ENCODE data around the gene WDTC1.

Gene WDTC1

GRCh38 chr1:27346357-27346756 is 111.9 kb downstream of the WDTC1 start:
- H3K4me3 ChIP-seq (ENCODE audit: extremely low read depth, insufficient read depth, low read length, poor library complexity, severe bottlenecking): no peak overlapping the region
- peaks cover 33% of the 10 kb centered on the region for H3K4me1 ChIP-seq (ENCODE audit: control insufficient read depth, insufficient read depth, low read length, poor library complexity, severe bottlenecking)
- WGBS, 2 experiments (ENCODE audit: insufficient coverage in 2 of 2): 92 to 93% methylated on average over 3 to 4 of the region's 8 CpGs
- H3K36me3 ChIP-seq (ENCODE audit: control insufficient read depth, insufficient read depth, low read length): peaks cover 8% of the 10 kb centered on the region
- no peaks in the 10 kb centered on the region for H3K9me3 ChIP-seq (ENCODE audit: control insufficient read depth, low read length)
- H3K27ac ChIP-seq (ENCODE audit: low read depth, low read length, severe bottlenecking): no peak overlapping the region

- Histone ChIP-seq H3K9me3 (ENCODE audit: control insufficient read depth, low read length) (no peaks in the 10 kb centered on the region), H3K36me3 (ENCODE audit: control insufficient read depth, insufficient read depth, low read length) (peaks cover 8% of the 10 kb centered on the region), H3K4me3 (ENCODE audit: extremely low read depth, insufficient read depth, low read length, poor library complexity, severe bottlenecking) (no peak overlapping the region), H3K27ac (ENCODE audit: low read depth, low read length, severe bottlenecking) (no peak overlapping the region), H3K4me1 (ENCODE audit: control insufficient read depth, insufficient read depth, low read length, poor library complexity, severe bottlenecking) (peaks cover 27% of the 10 kb centered on the region)
- WGBS, 2 experiments (ENCODE audit: insufficient coverage in 2 of 2): 85 to 90% methylated on average over 9 to 10 of the region's 14 CpGs
Measured at GRCh38 chr1:27346991-27347624, 112.7 kb downstream of the WDTC1 start.

DNA sequence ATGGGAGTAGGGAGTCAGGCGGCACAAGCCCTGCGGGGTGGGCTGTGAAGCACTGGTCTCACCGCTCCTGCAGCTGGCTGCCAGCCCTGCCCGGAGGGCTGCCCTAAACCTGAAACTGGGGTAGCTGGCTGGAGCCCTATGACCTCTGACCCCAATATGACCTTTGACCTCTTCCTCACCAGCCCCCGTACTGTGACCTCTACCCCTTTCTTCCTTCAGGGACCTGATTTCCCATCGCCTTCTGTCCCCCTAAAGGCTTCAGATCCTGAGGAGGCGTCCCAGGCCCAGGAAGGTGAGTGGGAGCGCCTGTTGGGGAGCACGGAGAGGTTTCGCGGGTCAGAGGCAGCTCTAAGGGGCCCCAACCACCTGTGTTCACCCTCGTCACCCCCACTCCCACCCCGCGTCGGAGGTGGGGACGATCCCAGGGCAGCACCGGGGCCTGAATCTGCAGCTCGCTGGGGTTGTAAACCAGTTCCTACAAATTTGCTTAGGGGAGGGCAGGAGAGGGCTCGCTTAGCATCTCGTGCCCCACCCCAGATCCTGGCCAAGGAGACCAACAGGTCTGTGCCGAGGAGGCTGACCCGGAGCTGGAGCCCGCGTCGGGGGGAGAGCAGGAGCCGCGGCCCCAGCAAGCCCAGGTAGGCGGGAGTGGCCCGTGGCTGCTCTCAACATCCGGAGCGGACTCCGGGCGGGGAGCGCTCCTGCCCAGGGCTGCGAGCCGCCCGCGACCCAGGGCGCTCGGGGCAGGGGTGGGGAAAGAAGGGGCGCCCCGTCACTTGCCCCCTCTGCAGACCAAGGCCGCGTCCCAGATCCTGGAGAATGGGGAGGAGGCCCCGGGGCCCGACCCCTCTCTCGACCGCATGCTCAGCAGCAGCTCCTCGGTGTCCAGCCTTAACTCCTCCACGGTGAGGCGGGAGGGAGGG is 114.7 kb downstream of the WDTC1 start:
- 18 to 23% methylated on average over 22 to 26 of the region's 51 CpGs for WGBS, 2 experiments (ENCODE audit: insufficient coverage in 2 of 2)
- peaks cover 8% of the 10 kb centered on the region for H3K36me3 ChIP-seq (ENCODE audit: control insufficient read depth, insufficient read depth, low read length)
- H3K4me1 ChIP-seq (ENCODE audit: control insufficient read depth, insufficient read depth, low read length, poor library complexity, severe bottlenecking): peaks cover 9% of the 10 kb centered on the region
- H3K27ac ChIP-seq (ENCODE audit: low read depth, low read length, severe bottlenecking): no peak overlapping the region
- H3K9me3 ChIP-seq (ENCODE audit: control insufficient read depth, low read length): no peaks in the 10 kb centered on the region
- H3K4me3 ChIP-seq (ENCODE audit: extremely low read depth, insufficient read depth, low read length, poor library complexity, severe bottlenecking): peak overlapping the region; percentile 43

DNA sequence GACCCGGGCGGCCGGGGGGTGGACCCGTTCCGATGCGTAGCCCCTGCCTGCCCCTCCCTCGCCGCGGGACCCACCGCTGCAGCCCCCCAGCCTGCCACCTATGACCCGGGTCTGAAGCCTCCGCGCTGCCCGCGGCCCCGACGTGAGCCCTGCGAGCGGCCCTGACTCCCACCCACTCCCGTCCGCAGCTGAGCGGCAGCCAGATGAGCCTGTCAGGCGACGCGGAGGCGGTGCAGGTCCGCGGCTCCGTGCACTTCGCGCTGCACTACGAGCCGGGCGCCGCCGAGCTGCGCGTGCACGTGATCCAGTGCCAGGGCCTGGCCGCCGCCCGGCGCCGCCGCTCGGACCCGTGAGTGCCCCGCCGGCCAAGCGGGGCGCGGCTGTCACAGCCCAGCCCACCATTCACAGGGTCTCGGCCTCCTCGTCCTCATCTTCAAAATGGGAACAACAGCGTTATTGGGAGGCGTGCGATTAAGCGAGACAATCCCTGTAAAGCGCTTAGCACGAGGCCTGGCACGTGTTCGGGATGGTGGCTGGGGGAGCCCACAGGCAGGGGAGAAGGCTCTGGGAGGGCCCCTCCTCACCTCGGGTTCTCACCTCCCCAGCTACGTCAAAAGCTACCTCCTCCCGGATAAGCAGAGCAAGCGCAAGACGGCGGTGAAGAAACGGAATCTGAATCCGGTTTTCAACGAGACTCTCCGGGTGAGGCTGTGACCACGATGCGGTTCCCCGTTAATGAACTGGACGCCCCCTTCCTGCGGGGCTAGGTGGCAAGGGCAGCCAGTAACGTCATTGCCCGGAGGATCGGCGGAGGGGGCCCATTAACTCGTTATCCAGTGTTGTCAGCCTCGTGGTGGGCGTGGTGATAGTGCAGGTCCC is 115.6 kb downstream of the WDTC1 start:
- Histone ChIP-seq H3K9me3 (ENCODE audit: control insufficient read depth, low read length) (no peaks in the 10 kb centered on the region), H3K36me3 (ENCODE audit: control insufficient read depth, insufficient read depth, low read length) (peaks cover 6% of the 10 kb centered on the region), H3K4me1 (ENCODE audit: control insufficient read depth, insufficient read depth, low read length, poor library complexity, severe bottlenecking) (peaks cover 9% of the 10 kb centered on the region), H3K27ac (ENCODE audit: low read depth, low read length, severe bottlenecking) (no peak overlapping the region), H3K4me3 (ENCODE audit: extremely low read depth, insufficient read depth, low read length, poor library complexity, severe bottlenecking) (peak overlapping the region; percentile 43)
- 14 to 17% methylated on average over 61 to 72 of the region's 84 CpGs for WGBS, 2 experiments (ENCODE audit: insufficient coverage in 2 of 2)

DNA sequence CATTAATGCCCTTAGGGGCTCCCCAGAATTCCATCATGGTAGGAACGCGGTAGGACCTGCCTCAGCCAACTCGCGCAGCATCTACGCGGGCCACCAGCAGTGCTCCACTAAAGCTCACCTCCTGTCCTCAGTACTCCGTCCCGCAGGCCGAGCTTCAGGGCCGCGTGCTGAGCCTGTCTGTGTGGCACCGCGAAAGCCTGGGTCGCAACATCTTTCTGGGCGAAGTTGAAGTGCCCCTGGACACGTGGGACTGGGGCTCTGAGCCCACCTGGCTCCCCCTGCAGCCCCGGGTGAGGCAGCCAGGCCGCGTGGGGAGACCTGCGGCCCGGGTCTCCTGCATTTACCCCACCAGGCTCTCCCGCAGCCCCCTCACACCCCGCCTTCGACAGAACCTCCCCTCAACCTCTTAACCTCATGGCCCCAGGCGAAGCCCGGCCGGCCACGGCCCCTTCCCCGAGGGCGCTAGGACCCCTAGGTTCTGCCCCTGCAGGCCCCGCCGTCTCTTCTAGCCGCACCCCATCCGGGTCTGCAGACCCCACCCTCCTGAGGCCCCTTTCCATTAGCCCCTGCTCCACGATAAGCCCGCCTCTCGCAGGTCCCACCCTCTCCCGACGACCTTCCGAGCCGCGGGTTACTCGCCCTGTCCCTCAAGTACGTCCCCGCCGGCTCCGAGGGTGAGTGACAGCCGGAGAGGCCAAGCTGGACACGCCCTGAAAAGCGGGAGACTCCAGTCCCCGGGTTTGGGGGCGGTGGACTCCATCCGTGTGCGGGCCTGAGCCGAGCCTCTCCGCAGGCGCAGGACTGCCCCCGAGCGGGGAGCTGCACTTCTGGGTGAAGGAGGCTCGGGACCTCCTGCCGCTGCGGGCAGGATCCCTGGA is 116.5 kb downstream of the WDTC1 start:
- peaks cover 13% of the 10 kb centered on the region for H3K36me3 ChIP-seq (ENCODE audit: control insufficient read depth, insufficient read depth, low read length)
- no peaks in the 10 kb centered on the region for H3K9me3 ChIP-seq (ENCODE audit: control insufficient read depth, low read length)
- H3K27ac ChIP-seq (ENCODE audit: low read depth, low read length, severe bottlenecking): peak overlapping the region; percentile 53
- peaks cover 9% of the 10 kb centered on the region for H3K4me1 ChIP-seq (ENCODE audit: control insufficient read depth, insufficient read depth, low read length, poor library complexity, severe bottlenecking)
- 11% methylated on average over 51 to 53 of the region's 62 CpGs for WGBS, 2 experiments (ENCODE audit: insufficient coverage in 2 of 2)
- H3K4me3 ChIP-seq (ENCODE audit: extremely low read depth, insufficient read depth, low read length, poor library complexity, severe bottlenecking): peak overlapping the region; percentile 43

- Histone ChIP-seq H3K4me3 (ENCODE audit: extremely low read depth, insufficient read depth, low read length, poor library complexity, severe bottlenecking) (peak overlapping the region; percentile 43), H3K27ac (ENCODE audit: low read depth, low read length, severe bottlenecking) (peak overlapping the region; percentile 53), H3K9me3 (ENCODE audit: control insufficient read depth, low read length) (no peaks in the 10 kb centered on the region), H3K36me3 (ENCODE audit: control insufficient read depth, insufficient read depth, low read length) (peaks cover 16% of the 10 kb centered on the region), H3K4me1 (ENCODE audit: control insufficient read depth, insufficient read depth, low read length, poor library complexity, severe bottlenecking) (peaks cover 10% of the 10 kb centered on the region)
- 40% methylated on average over 5 of the region's 8 CpGs for WGBS, 2 experiments (ENCODE audit: insufficient coverage in 2 of 2)
Measured at GRCh38 chr1:27351541-27352107, 117.2 kb downstream of the WDTC1 start.

GRCh38 chr1:27353166-27353565 is 118.7 kb downstream of the WDTC1 start:
- peaks cover 20% of the 10 kb centered on the region for H3K36me3 ChIP-seq (ENCODE audit: control insufficient read depth, insufficient read depth, low read length)
- no peaks in the 10 kb centered on the region for H3K9me3 ChIP-seq (ENCODE audit: control insufficient read depth, low read length)
- H3K4me3 ChIP-seq (ENCODE audit: extremely low read depth, insufficient read depth, low read length, poor library complexity, severe bottlenecking): no peak overlapping the region
- no peak overlapping the region for H3K27ac ChIP-seq (ENCODE audit: low read depth, low read length, severe bottlenecking)
- peaks cover 18% of the 10 kb centered on the region for H3K4me1 ChIP-seq (ENCODE audit: control insufficient read depth, insufficient read depth, low read length, poor library complexity, severe bottlenecking)
- WGBS, 2 experiments (ENCODE audit: insufficient coverage in 2 of 2): 98% methylated on average over 12 to 13 of the region's 13 CpGs

GRCh38 chr1:27353629-27354028 is 119.2 kb downstream of the WDTC1 start:
- H3K4me3 ChIP-seq (ENCODE audit: extremely low read depth, insufficient read depth, low read length, poor library complexity, severe bottlenecking): no peak overlapping the region
- H3K36me3 ChIP-seq (ENCODE audit: control insufficient read depth, insufficient read depth, low read length): peaks cover 24% of the 10 kb centered on the region
- WGBS, 2 experiments (ENCODE audit: insufficient coverage in 2 of 2): 93 to 100% methylated on average over 1 to 2 of the region's 3 CpGs
- H3K9me3 ChIP-seq (ENCODE audit: control insufficient read depth, low read length): no peaks in the 10 kb centered on the region
- H3K27ac ChIP-seq (ENCODE audit: low read depth, low read length, severe bottlenecking): no peak overlapping the region
- peaks cover 16% of the 10 kb centered on the region for H3K4me1 ChIP-seq (ENCODE audit: control insufficient read depth, insufficient read depth, low read length, poor library complexity, severe bottlenecking)

DNA sequence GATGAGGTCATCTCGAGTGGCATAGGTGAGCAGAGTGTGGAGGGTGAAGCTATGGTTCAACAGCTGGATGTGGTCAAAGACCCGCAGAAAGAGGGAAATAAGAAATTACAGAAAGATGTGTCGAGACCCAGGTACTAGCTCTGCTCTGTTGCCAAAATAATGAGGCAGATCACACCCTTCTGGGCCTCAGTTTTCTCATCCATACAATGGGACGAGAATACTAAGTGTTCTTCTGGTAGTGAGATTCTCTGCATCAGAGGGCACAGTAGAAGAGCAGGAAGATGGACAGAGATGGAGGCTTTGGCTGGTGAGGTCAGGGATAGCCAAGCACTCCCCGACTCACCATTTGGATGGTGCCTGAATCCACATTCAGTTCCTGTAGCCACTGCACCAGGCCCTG is 121.3 kb downstream of the WDTC1 start:
- H3K27ac ChIP-seq (ENCODE audit: low read depth, low read length, severe bottlenecking): no peak overlapping the region
- no peaks in the 10 kb centered on the region for H3K9me3 ChIP-seq (ENCODE audit: control insufficient read depth, low read length)
- H3K36me3 ChIP-seq (ENCODE audit: control insufficient read depth, insufficient read depth, low read length): peaks cover 29% of the 10 kb centered on the region
- no peak overlapping the region for H3K4me3 ChIP-seq (ENCODE audit: extremely low read depth, insufficient read depth, low read length, poor library complexity, severe bottlenecking)
- WGBS, 2 experiments (ENCODE audit: insufficient coverage in 2 of 2): 94 to 95% methylated on average over 5 of the region's 5 CpGs
- H3K4me1 ChIP-seq (ENCODE audit: control insufficient read depth, insufficient read depth, low read length, poor library complexity, severe bottlenecking): peaks cover 13% of the 10 kb centered on the region
